BE2C (cell line): ENCODE data around the gene DOCK9.

Experiments used
- DNase-seq: peaks from one replicate; pipeline ENCODE4 v3.0.0-alpha.2; 2020
- H3K27me3 ChIP-seq: fragments of 250-450 bp; sonication (Bioruptor Pico); 2 replicates; pipeline ENCODE4 v1.5.1; 2020; ENCODE audit warnings: mild to moderate bottlenecking
- H3K36me3 ChIP-seq: fragments of 250-450 bp; sonication (Bioruptor Pico); 2 replicates; pipeline ENCODE4 v1.5.1; 2020; ENCODE audit warnings: mild to moderate bottlenecking
- H3K4me1 ChIP-seq: fragments of 250-450 bp; sonication (Bioruptor Pico); 2 replicates; pipeline ENCODE4 v1.5.1; 2020
- H3K4me3 ChIP-seq: 2 replicates; pipeline ENCODE4 v1.5.1; 2011; ENCODE audit warnings: low read depth, low read length
- H3K9me3 ChIP-seq: fragments of 250-450 bp; sonication (Bioruptor Pico); 2 replicates; pipeline ENCODE4 v1.5.1; 2020
- CTCF ChIP-seq: IDR thresholded peaks from 2 replicates; pipeline ENCODE4 v1.5.1; 2012; ENCODE audit warnings: mild to moderate bottlenecking, low read depth, low read length

DOCK9 gene

GRCh38 chr13:98966019-98966418 is 11.8 kb downstream of the DOCK9 start:
- TF ChIP-seq CTCF = no peak
- Histone ChIP-seq H3K4me1 (no peaks in the 10 kb centered on the region), H3K9me3 (no peaks in the 10 kb centered on the region), H3K4me3 (no peak overlapping the region), H3K27me3 (peaks cover 16% of the 10 kb centered on the region), H3K36me3 (no peaks in the 10 kb centered on the region)
- no peak for DNase-seq

- no peak for TF ChIP-seq CTCF
- Histone ChIP-seq H3K4me1 (no peaks in the 10 kb centered on the region), H3K36me3 (no peaks in the 10 kb centered on the region), H3K4me3 (no peak overlapping the region), H3K27me3 (peaks cover 16% of the 10 kb centered on the region), H3K9me3 (no peaks in the 10 kb centered on the region)
- DNase-seq = no peak
Measured at GRCh38 chr13:98965325-98965724, 12.5 kb downstream of the DOCK9 start.

- DNase-seq = no peak
- H3K27me3 ChIP-seq = peaks cover 12% of the 10 kb centered on the region
- H3K4me3 ChIP-seq = no peak overlapping the region
- H3K9me3 ChIP-seq = no peaks in the 10 kb centered on the region
- no peak for TF ChIP-seq CTCF
- no peaks in the 10 kb centered on the region for H3K36me3 ChIP-seq
- no peaks in the 10 kb centered on the region for H3K4me1 ChIP-seq
Measured at GRCh38 chr13:98963917-98964316, 13.9 kb downstream of the DOCK9 start.

GRCh38 chr13:98962901-98963590 is 14.8 kb downstream of the DOCK9 start:
- no peak for TF ChIP-seq CTCF
- no peak for DNase-seq

GRCh38 chr13:98961503-98962105 is 16.3 kb downstream of the DOCK9 start:
- Histone ChIP-seq H3K27me3 (peaks cover 6% of the 10 kb centered on the region), H3K4me3 (no peak overlapping the region), H3K9me3 (no peaks in the 10 kb centered on the region), H3K36me3 (no peaks in the 10 kb centered on the region), H3K4me1 (no peaks in the 10 kb centered on the region)
- no peak for TF ChIP-seq CTCF
- DNase-seq = no peak

More at GRCh38 chr13:98962901-98963590, 14.8 kb downstream of the DOCK9 start:
- H3K36me3 ChIP-seq = no peaks in the 10 kb centered on the region
- H3K4me3 ChIP-seq = no peak overlapping the region
- peaks cover 11% of the 10 kb centered on the region for H3K27me3 ChIP-seq
- no peaks in the 10 kb centered on the region for H3K9me3 ChIP-seq
- H3K4me1 ChIP-seq = no peaks in the 10 kb centered on the region
